Endothelial cell of umbilical vein (primary cell): ENCODE measurements around the gene TOX2.

Experiments used
- CTCF ChIP-seq, 2 donors: IDR thresholded peaks; 1 replicate in 1 of 2; 2 replicates in 1 of 2; pipeline ENCODE4 v1.5.1; 2011; ENCODE audit warnings: low read length in 2 of 2, mild to moderate bottlenecking in 2 of 2, moderate library complexity in 2 of 2, control low read depth in 1 of 2, inconsistent platforms in 1 of 2, low read depth in 1 of 2; ENCODE audit not compliant: insufficient read depth in 1 of 2; ENCODE audit errors: extremely low read depth in 1 of 2
- EZH2 ChIP-seq: IDR thresholded peaks from 2 replicates; pipeline ENCODE4 v1.6.1; 2012; ENCODE audit warnings: borderline replicate concordance, low read depth, mild to moderate bottlenecking, moderate library complexity, low read length, inconsistent platforms; ENCODE audit not compliant: severe bottlenecking
- FOS ChIP-seq: IDR thresholded peaks from 2 replicates; pipeline ENCODE4 v1.6.1; 2011; ENCODE audit warnings: mild to moderate bottlenecking, low read length, moderate library complexity, borderline replicate concordance; ENCODE audit not compliant: insufficient read depth
- GATA2 ChIP-seq: IDR thresholded peaks from 2 replicates; pipeline ENCODE4 v1.7.0; 2011; ENCODE audit warnings: low read depth, mild to moderate bottlenecking, moderate library complexity, mixed read lengths, low read length; ENCODE audit not compliant: insufficient read length, insufficient read depth
- JUN ChIP-seq: IDR thresholded peaks from 2 replicates; pipeline ENCODE4 v1.6.1; 2011; ENCODE audit warnings: borderline replicate concordance, low read depth; ENCODE audit not compliant: insufficient read length, insufficient read depth
- MAX ChIP-seq: IDR thresholded peaks from 2 replicates; pipeline ENCODE4 v1.6.1; 2011; ENCODE audit not compliant: insufficient read depth, insufficient read length
- MYC ChIP-seq: IDR thresholded peaks from one replicate; pipeline ENCODE4 v1.6.1; 2011; ENCODE audit warnings: mild to moderate bottlenecking, low read depth, low read length
- POLR2A ChIP-seq: IDR thresholded peaks from 2 replicates; pipeline ENCODE4 v1.6.1; 2012; ENCODE audit warnings: low read depth, mild to moderate bottlenecking, control low read depth, low read length
- POLR2AphosphoS5 ChIP-seq: IDR thresholded peaks from 2 replicates; pipeline ENCODE4 v1.6.1; 2012; ENCODE audit warnings: low read depth, mild to moderate bottlenecking, control low read depth, low read length, moderate library complexity; ENCODE audit not compliant: insufficient read depth

- no peak for TF ChIP-seq CTCF (IDR thresholded peaks at IDR 0.05; ENCODE audit: extremely low read depth in 1 of 2, insufficient read depth in 1 of 2, low read depth in 1 of 2, low read length in 2 of 2)
- TF ChIP-seq POLR2A, result no peak
- no peak for TF ChIP-seq EZH2
- TF ChIP-seq FOS, result no peak
- no peak for TF ChIP-seq MAX
- no peak for TF ChIP-seq POLR2AphosphoS5
- no peak for TF ChIP-seq JUN
- TF ChIP-seq MYC, result no peak
- no peak for TF ChIP-seq GATA2
Observed at GRCh38 chr20:44033873-44034272, 119.2 kb downstream of the TOX2 start.
